Large intestine (tissue), 3 donors: Measurements from ENCODE around the gene COG8. TPM values are rescaled to one million over a fixed set of nuclear protein-coding genes. Genes with fewer than 3 reads are reported as not detected.
A peak's percentile ranks its signal among the peaks of the same experiment; 100 is the strongest.

Source experiments
- DNase-seq, 2 donors: peaks; one replicate each; pipeline versions ENCODE4 v3.0.0 to v3.0.0-alpha.2; 2013
- H3K27ac ChIP-seq: one replicate; pipeline ENCODE4 v1.5.1; 2013; ENCODE audit warnings: low read length
- H3K27me3 ChIP-seq: 2 replicates; pipeline ENCODE4 v1.6.1; 2013; ENCODE audit warnings: low read length; ENCODE audit not compliant: control insufficient read depth, insufficient read depth
- H3K36me3 ChIP-seq: 2 replicates; pipeline ENCODE4 v1.6.1; 2013; ENCODE audit warnings: low read length; ENCODE audit not compliant: control insufficient read depth, insufficient read depth
- H3K4me1 ChIP-seq: one replicate; pipeline ENCODE4 v1.6.1; 2013; ENCODE audit warnings: low read length; ENCODE audit not compliant: control insufficient read depth, insufficient read depth
- H3K4me3 ChIP-seq: one replicate; pipeline ENCODE4 v1.5.1; 2013; ENCODE audit warnings: low read length
- H3K9me3 ChIP-seq: one replicate; pipeline ENCODE4 v1.6.1; 2013; ENCODE audit warnings: mild to moderate bottlenecking, low read depth, low read length, moderate library complexity; ENCODE audit not compliant: control insufficient read depth
- WGBS: methylation state at CpG from one replicate; pipeline ENCODE4 v1.1.5; 2013; ENCODE audit warnings: low lambda C conversion rate; ENCODE audit not compliant: insufficient coverage; 5-methylcytosine and 5-hydroxymethylcytosine counted together
- polyA plus RNA-seq: library from polyadenylated mRNA; unstranded; fragments of 120-200 nt; gene quantifications from one replicate; pipeline ENCODE4 v1.2.1, GENCODE V29; 2013

The COG8 gene
- polyA plus RNA-seq, 1 donor = 29.0 TPM

DNA sequence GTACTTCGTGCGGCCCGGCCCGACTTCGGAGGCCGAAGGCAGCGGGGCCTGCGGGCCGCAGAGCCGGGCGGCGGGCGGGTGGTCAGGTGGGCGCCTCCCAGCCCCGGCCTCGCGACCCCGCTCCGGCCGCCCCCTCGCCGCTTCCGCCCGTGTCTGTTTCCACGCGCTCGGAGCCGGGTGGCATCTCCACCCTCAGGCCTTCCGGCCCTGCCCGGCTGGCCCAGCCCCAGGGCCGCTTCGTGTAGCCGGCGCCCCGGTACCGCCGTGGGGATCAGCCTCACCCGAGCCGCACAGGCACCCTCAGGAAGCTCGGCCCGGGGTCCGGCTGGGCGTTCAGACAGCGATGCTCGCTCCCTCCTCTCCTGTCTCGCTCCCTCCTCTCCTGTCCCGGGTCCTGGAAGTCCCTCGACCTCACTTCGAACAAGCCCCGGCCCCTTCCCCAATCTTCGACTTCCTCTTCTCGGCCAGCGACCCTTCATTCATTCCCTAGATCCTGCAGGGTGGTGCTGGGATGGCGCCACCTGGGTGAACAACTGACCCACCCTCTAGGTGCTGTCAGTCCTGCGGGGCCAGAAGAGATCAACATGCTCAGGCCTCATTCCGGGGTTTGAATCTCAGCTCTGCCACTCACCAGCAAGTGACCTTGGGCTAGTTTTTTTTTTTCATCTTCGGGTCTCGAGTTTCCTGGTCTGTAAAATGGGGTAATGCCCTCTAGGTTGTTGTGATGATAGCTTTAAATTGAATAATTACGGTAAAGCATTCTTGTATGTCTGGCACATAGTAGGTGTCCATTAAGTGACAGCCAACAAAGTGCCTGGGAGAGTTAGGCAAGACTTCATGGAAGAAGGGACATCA lies 27.6 kb downstream of the COG8 start:
- Histone ChIP-seq H3K4me1 (peaks cover 3% of the 10 kb centered on the region), H3K27me3 (no peaks in the 10 kb centered on the region), H3K4me3 (peak overlapping the region; percentile 84), H3K36me3 (peaks cover 35% of the 10 kb centered on the region), H3K9me3 (no peaks in the 10 kb centered on the region), H3K27ac (peak overlapping the region; percentile 68)
- peak in 1 of 2 donors; percentile 52 for DNase-seq
- no CpG with 5 or more reads among the region's 59 CpGs for WGBS

DNA sequence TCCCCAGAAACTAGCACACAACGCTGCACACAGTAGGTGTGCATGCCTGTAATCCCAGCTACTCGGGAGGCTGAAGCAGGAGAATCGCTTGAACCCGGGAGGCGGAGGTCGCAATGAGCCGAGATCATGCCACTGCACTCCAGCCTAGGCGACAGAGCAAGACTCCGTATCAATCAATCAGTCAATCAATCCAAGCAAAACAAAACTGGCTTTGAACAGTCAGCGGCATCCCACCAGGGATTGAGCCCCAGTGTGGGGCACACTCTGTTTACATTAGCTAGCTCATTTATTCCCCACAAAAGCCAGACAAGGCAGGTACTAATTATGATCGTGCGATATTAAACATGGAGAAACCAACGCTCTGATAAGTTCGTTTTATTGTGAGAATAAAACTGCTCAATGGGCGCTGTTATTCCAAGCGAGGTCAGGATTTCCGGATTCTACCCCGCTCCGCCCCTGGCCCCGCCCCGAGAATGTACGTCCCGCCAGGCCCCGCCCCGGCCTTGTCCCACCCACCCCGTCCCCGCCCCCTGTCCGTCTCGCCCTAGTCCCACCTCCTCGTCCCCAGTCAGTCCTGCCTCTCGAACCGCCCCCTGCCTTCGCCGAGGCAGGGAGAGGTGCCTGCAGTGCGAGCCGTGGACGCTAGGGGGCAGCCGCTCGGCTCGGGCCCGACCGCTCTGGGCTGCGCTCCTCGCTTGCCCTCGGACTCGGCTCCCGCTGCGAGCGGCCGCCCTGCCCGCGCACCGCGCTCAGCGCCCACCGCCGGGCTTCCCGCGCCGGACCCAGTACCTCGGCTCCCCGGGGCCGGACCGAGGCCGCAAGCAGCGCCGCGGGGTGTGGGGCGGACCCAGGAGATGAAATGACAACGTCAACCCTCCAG lies 28.5 kb downstream of the COG8 start, which contains the start of gene VPS4A:
Gene VPS4A, plus strand, starts transcription at position 698 of the 880 bp plus-strand sequence. Its CDS starts 162 bp downstream, at position 860.
- Histone ChIP-seq H3K4me1 (peaks cover 3% of the 10 kb centered on the region), H3K4me3 (peak within 1 kb of the TSS; percentile 84), H3K36me3 (peaks cover 27% of the 10 kb centered on the region), H3K27me3 (no peaks in the 10 kb centered on the region), H3K27ac (peak within 1 kb of the TSS; percentile 68), H3K9me3 (no peaks in the 10 kb centered on the region)
- DNase-seq = peak; percentile 97 to 98
- WGBS = no CpG with 5 or more reads among the region's 70 CpGs

DNA sequence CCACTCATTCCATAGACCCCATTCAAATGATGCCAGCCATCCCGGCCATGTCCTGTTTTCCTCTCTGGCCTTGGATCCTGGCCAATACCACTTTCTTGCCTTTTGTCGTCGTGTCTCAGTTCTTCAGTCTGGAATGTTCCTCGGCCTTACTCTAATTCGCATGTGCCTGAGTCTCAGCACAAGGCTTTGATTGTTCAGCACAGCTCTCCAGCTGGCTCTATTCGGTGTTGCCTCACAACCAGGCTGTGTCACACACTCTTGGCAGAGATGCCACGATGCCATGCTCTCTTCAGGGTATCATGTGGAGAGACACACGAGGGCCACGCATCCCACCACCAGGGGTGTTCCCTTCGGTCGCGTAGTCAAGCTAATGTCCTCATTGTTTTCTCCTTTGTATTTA lies 30.0 kb downstream of the COG8 start:
- Histone ChIP-seq H3K27ac (no peak overlapping the region), H3K36me3 (peaks cover 11% of the 10 kb centered on the region), H3K4me1 (peaks cover 3% of the 10 kb centered on the region), H3K4me3 (no peak overlapping the region), H3K9me3 (no peaks in the 10 kb centered on the region), H3K27me3 (no peaks in the 10 kb centered on the region)
- 98% methylated on average over 7 of the region's 12 CpGs for WGBS
- no peak for DNase-seq

DNA sequence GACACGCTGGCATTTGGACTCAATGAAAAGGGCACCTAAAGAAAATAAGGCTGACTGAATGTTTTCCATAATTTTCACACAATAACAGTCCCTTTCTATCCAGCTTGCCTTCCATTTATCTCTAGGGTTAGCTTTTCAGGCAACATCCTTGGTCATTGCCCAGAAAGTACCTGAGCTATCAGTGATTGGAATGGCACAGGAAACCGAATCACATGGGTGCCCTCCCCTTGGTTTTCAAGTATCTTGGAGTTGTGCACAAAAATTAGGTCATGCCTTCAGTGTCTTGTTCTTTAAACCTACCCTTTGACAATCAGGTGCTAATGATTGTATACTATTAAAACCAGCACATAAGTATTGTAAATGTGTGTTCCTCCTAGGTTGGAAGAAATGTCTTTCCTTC lies 31.5 kb downstream of the COG8 start:
- H3K9me3 ChIP-seq = no peaks in the 10 kb centered on the region
- H3K27me3 ChIP-seq = no peaks in the 10 kb centered on the region
- DNase-seq = no peak
- H3K4me3 ChIP-seq = no peak overlapping the region
- no peak overlapping the region for H3K27ac ChIP-seq
- no CpG with 5 or more reads among the region's 2 CpGs for WGBS
- peaks cover 1% of the 10 kb centered on the region for H3K36me3 ChIP-seq
- H3K4me1 ChIP-seq = peaks cover 3% of the 10 kb centered on the region

DNA sequence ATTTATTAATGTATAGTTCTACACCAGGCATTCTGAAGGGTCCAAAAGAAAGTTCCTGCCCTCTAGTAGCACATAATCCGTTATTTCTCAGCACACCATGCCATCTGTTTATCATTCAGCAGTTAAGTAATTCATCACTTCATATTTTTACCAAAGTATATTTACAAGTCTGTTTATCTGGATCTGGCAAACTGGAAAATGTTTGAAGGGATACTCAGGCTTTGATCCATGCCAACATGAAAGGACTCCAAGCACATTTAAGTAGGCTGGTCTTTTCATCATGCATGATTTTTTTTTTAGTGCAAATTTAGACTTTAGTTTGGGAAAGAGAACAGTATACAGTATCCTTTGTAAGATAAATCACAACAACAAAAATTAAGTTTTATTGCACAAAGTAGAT lies 32.3 kb downstream of the COG8 start:
- Histone ChIP-seq H3K4me3 (no peak overlapping the region), H3K27ac (no peak overlapping the region), H3K4me1 (peaks cover under 1% of the 10 kb centered on the region), H3K27me3 (no peaks in the 10 kb centered on the region), H3K9me3 (no peaks in the 10 kb centered on the region), H3K36me3 (no peaks in the 10 kb centered on the region)
- WGBS = 100% methylated on average over 1 of the region's 1 CpG
- DNase-seq = no peak

DNA sequence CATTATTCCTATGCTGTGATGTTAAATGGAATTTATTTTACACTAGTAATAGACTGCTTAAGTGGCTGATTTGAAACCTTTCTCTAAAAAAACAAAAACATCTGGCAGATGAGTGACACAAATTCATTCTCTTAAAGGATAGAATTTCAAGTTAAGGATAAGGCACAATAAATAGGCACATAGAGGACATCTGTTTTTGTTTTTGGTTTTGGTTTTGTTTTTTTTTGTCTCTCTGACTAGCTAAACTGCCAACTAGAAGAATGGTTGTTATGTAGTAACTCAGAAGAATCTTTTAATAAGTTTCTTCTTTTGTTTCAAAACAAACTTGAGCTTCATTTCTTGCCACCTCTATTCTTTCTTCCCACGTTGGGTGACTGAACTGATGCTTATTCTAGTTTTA lies 33.3 kb downstream of the COG8 start:
- no peak for DNase-seq
- Histone ChIP-seq H3K9me3 (no peaks in the 10 kb centered on the region), H3K27me3 (no peaks in the 10 kb centered on the region), H3K4me1 (no peaks in the 10 kb centered on the region), H3K36me3 (peaks cover 10% of the 10 kb centered on the region), H3K4me3 (no peak overlapping the region), H3K27ac (no peak overlapping the region)
- WGBS = no CpG with 5 or more reads among the region's 1 CpG

DNA sequence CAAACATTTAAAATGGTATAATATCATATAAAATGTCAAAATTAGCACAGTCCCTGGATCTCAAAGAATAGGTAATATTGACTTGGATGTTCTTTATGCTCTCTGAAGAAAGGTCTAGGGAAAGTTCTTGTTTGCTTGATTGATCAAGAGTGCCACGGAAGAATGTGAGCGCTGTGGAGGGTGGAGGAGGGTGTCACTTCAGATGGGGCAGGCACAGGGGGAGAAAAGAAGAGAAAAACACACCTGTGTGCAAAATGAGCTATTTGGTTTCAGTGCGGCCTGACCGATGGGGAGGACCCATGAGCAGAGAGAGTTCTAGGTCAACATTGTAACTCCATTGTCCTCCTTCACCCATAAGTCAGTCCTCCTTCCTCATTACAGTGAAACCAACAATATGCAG lies 37.1 kb downstream of the COG8 start:
- WGBS = 93% methylated on average over 2 of the region's 4 CpGs
- H3K27me3 ChIP-seq = no peaks in the 10 kb centered on the region
- no peaks in the 10 kb centered on the region for H3K4me1 ChIP-seq
- H3K36me3 ChIP-seq = peaks cover 20% of the 10 kb centered on the region
- no peak for DNase-seq
- no peaks in the 10 kb centered on the region for H3K9me3 ChIP-seq
- no peak overlapping the region for H3K27ac ChIP-seq
- no peak overlapping the region for H3K4me3 ChIP-seq

DNA sequence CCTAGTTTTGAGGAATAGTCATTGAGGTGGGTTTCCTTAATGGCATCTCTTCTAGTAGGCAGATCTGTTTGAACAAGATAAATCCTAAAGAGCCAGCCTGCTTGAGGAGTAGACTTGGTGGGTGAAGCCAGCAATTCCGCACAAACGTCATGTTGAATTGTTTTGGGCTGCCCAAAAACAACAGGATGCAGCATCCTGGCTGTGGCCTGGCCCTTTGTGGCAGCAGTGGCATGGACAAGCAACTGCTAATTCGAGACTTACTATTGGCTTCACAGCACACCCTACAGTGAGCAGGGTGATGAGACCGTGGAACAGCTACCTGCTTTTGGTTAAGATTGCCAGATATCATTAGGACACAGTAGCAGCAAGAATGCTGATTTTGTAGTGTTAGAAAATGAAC lies 37.5 kb downstream of the COG8 start:
- Histone ChIP-seq H3K4me1 (no peaks in the 10 kb centered on the region), H3K36me3 (peaks cover 20% of the 10 kb centered on the region), H3K9me3 (no peaks in the 10 kb centered on the region), H3K27me3 (no peaks in the 10 kb centered on the region), H3K4me3 (no peak overlapping the region), H3K27ac (no peak overlapping the region)
- 100% methylated on average over 1 of the region's 4 CpGs for WGBS
- DNase-seq = no peak

DNA sequence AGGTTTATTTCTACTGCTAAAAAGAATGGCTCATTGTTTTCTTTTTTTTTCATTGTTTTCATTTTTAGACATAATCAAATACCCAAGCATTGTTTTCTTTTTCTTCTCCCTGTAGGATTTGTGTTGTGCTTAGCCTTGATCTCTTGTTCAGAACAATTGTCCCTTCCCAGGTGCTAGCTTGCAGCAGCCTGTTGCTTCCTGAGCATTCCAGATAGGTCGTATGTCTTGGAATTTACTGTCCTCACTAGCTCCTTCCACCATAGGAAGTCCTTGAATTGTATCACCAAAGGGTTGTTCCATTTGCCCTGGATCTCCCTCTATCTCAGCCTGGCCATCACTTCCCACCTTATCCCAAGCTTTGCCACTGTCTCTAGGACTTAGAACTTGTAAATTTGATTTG lies 38.2 kb downstream of the COG8 start:
- peaks cover 20% of the 10 kb centered on the region for H3K36me3 ChIP-seq
- H3K27ac ChIP-seq = no peak overlapping the region
- no peak overlapping the region for H3K4me3 ChIP-seq
- WGBS = no CpG with 5 or more reads among the region's 1 CpG
- H3K27me3 ChIP-seq = no peaks in the 10 kb centered on the region
- H3K4me1 ChIP-seq = no peaks in the 10 kb centered on the region
- no peak for DNase-seq
- no peaks in the 10 kb centered on the region for H3K9me3 ChIP-seq

DNA sequence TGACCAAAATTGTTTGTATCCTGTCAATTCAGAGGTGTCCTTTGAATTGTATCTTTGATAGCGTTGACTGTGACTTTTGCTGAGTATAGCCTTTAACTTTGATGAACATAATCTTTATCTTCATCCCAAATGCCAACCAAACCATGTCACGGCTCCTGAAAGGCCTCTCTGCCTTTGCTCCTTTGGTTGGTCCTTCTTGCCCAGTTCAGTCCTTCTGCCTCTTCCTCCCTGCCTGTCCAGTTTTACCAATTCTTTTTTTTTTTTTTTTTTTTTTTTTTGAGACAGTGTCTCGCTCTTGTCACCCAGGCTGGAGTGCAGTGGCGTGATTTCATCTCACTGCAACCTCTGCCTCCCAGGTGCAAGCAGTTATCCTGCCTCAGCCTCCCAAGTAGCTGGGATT lies 41.1 kb downstream of the COG8 start:
- no peak overlapping the region for H3K27ac ChIP-seq
- peaks cover 20% of the 10 kb centered on the region for H3K36me3 ChIP-seq
- no peaks in the 10 kb centered on the region for H3K27me3 ChIP-seq
- no peak for DNase-seq
- no peaks in the 10 kb centered on the region for H3K9me3 ChIP-seq
- no peaks in the 10 kb centered on the region for H3K4me1 ChIP-seq
- no peak overlapping the region for H3K4me3 ChIP-seq
- WGBS = no CpG with 5 or more reads among the region's 4 CpGs
